HL-60 (cell line): ENCODE data around the gene TCEA2.

ENCODE experiments used
- GABPA ChIP-seq: IDR thresholded peaks from 2 replicates; pipeline ENCODE4 v1.6.1; 2012; ENCODE audit warnings: low read depth
- POLR2AphosphoS5 ChIP-seq: IDR thresholded peaks from 2 replicates; pipeline ENCODE4 v1.6.1; 2012; ENCODE audit warnings: low read depth
- TF ChIP-seq, protein P1 (sequence below): IDR thresholded peaks from one replicate; pipeline ENCODE4 v1.5.1; 2011; ENCODE audit warnings: low read length, control low read depth, inconsistent platforms; ENCODE audit not compliant: insufficient read depth
- TF ChIP-seq, protein P2 (sequence below): IDR thresholded peaks from 2 replicates; pipeline ENCODE4 v1.6.1; 2012; ENCODE audit warnings: low read depth; ENCODE audit not compliant: insufficient replicate concordance

DNA sequence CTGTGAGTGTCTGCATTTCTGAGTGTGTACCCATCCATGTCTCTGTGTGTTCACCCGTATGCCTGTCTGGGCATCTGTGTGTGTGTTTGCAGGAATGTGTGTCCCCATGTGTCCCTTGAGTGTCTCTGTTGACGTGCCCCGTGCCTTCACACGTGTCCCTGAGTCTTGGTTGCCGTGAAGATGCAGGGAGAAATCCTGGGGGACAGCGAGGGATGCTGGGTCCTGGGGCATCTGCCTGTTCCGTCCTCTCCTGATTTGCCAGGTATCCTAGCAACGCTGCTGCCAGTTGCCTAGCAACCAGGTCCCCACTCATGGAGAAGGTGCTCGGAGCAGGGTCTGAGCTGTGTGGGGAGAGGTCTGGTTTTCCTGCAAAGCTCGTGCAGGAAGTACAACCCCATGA is 27.2 kb downstream of the TCEA2 start:
- TF ChIP-seq, protein P1, sequence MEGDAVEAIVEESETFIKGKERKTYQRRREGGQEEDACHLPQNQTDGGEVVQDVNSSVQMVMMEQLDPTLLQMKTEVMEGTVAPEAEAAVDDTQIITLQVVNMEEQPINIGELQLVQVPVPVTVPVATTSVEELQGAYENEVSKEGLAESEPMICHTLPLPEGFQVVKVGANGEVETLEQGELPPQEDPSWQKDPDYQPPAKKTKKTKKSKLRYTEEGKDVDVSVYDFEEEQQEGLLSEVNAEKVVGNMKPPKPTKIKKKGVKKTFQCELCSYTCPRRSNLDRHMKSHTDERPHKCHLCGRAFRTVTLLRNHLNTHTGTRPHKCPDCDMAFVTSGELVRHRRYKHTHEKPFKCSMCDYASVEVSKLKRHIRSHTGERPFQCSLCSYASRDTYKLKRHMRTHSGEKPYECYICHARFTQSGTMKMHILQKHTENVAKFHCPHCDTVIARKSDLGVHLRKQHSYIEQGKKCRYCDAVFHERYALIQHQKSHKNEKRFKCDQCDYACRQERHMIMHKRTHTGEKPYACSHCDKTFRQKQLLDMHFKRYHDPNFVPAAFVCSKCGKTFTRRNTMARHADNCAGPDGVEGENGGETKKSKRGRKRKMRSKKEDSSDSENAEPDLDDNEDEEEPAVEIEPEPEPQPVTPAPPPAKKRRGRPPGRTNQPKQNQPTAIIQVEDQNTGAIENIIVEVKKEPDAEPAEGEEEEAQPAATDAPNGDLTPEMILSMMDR: no peak
- TF ChIP-seq, protein P2, sequence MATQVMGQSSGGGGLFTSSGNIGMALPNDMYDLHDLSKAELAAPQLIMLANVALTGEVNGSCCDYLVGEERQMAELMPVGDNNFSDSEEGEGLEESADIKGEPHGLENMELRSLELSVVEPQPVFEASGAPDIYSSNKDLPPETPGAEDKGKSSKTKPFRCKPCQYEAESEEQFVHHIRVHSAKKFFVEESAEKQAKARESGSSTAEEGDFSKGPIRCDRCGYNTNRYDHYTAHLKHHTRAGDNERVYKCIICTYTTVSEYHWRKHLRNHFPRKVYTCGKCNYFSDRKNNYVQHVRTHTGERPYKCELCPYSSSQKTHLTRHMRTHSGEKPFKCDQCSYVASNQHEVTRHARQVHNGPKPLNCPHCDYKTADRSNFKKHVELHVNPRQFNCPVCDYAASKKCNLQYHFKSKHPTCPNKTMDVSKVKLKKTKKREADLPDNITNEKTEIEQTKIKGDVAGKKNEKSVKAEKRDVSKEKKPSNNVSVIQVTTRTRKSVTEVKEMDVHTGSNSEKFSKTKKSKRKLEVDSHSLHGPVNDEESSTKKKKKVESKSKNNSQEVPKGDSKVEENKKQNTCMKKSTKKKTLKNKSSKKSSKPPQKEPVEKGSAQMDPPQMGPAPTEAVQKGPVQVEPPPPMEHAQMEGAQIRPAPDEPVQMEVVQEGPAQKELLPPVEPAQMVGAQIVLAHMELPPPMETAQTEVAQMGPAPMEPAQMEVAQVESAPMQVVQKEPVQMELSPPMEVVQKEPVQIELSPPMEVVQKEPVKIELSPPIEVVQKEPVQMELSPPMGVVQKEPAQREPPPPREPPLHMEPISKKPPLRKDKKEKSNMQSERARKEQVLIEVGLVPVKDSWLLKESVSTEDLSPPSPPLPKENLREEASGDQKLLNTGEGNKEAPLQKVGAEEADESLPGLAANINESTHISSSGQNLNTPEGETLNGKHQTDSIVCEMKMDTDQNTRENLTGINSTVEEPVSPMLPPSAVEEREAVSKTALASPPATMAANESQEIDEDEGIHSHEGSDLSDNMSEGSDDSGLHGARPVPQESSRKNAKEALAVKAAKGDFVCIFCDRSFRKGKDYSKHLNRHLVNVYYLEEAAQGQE: no peak
- TF ChIP-seq POLR2AphosphoS5 (no peak), GABPA (no peak)
